ENCODE results near the gene CHAF1B.
"Not testable (repeated sequence)": the region's sequence is repeated elsewhere in the genome, so short reads cannot be mapped to it uniquely, and the experiment has no call there.

The CHAF1B gene

DNA sequence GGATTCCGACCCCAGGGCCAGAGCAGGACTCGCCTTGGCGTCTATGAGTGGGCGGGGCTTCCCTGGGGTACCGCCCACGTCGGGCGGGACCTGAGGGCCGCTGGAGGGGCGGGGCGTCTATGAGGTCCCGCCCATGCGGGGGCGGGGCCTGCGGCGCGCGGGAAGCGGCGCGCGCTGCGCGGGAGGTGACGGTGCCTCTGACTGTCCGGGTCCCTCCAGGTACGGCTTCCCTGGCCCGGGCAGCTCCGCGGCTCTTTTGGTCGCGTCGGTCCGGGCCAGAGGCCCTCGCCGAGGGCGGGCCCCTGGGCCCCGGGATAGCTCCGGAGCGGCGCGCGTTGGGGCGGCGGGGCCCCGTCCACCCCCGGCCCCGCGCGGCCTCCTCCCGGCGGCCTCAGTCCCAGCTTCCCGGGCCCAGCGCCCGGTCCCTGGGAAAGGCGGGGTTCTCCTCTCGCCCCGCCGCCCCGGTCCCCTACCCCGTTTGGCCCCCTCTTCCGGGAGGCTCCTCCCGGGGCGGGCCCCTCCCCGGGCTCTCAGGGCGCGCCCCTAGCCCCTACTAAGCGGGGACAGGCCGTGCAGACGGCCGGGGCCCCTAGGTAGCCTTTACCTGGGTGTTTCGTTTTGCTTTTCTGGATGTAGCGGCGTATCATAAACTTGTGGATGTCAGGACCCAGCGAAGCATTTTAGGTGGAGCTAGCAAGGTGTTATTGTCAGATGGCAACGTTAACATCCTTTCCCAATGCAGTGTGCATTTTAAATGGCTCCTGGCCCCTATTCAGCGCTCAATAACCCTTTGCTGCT lies at the start of gene CHAF1B:
CHAF1B (plus strand) TSS at position 160 of the 798 bp plus-strand sequence. CDS start 745 bp downstream, outside the sequence.
- DNase-seq: peak; percentile 63

- no peak for DNase-seq
These were observed 48.1 kb upstream of the CHAF1B start for GRCh38 chr21:36337099-36337509.

- DNase-seq: no peak
These were observed 46.2 kb upstream of the CHAF1B start for GRCh38 chr21:36338975-36339374.

- not testable (repeated sequence) for DNase-seq
These were observed 42.6 kb upstream of the CHAF1B start for GRCh38 chr21:36342581-36342980.

DNA sequence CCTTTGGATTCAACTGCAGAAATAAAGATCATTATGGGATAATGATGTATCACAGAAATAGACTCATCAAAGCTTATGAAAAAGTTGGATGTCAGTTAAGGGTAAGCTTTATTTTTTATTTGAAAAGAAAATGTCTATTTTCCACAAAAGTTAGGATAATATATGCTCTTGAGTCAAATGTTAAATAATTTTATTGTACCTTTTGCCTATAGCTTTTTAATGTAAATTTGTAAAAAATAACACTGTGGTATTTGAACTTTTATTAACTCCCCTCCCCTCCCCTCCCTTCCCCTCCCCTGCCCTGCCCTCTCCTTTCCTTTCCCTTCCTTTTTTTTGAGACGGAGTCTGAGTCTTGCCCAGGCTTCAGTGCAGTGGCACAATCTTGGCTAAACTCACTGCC lies 40.3 kb upstream of the CHAF1B start:
- no peak for DNase-seq

GRCh38 chr21:36347278-36347961 lies 37.8 kb upstream of the CHAF1B start:
- no peak for DNase-seq

- DNase-seq: no peak
These were observed 37.2 kb upstream of the CHAF1B start for GRCh38 chr21:36347962-36348328.

GRCh38 chr21:36349315-36349714 lies 35.9 kb upstream of the CHAF1B start:
- no peak for DNase-seq

GRCh38 chr21:36350282-36350910 lies 34.8 kb upstream of the CHAF1B start:
- DNase-seq: no peak

DNA sequence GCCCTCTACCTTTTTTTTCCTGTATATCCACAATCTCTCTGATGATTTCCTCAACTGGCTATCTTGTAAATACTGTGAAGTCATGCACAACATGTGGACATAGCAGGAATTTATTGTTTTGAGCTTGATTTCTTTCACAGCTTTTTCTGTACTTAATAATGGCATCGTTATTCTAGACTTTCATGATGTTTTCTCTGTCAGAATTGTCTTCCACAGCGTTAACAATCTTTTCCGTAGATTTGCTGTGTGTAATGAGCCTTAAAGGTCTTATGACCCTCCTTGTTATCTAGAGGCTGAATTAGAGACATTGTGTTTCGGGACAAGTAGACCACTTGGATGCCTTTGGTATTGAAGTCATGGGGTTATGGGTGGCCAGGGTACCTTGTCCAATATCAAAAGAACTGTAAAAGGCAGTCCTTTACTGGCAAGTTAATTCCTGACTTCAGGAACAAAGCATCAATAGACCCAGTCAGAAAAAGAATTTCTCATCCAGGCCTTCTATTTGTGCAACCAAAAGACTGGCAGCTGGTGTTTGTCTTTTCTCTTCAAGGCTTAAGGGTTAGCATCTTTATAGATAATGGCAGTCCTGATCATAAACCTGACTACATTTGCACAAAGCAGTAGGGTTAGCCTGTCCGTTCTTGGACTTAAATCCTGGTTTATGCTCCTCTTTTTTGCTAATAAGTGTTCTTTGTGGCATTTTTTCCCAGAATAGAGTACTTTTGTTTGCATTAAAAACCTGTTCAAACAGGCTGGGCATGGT lies 30.1 kb upstream of the CHAF1B start:
- DNase-seq: no peak

- DNase-seq: no peak
These were observed 29.3 kb upstream of the CHAF1B start for GRCh38 chr21:36355868-36356267.

DNA sequence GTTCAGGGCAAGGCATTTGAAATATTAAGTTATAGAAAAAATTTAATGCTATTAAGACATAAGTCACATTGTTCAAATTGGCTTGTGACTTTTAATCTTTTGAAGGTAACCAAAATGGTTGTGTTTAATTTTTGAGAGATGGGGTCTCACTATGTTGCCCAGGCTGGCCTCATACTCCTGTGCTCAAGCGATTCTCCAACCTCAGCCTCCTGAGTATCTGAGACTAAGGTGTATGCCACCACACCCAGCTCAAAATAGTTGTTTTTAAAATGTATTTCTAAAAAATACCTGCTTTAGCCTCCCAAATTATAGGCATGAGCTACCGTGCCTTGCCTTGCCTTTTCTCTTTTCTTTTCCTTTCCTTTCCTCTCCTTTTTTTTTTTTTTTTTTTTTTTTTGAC lies 26.0 kb upstream of the CHAF1B start:
- no peak for DNase-seq

GRCh38 chr21:36369064-36369685 lies 16.0 kb upstream of the CHAF1B start:
- no peak for DNase-seq

DNA sequence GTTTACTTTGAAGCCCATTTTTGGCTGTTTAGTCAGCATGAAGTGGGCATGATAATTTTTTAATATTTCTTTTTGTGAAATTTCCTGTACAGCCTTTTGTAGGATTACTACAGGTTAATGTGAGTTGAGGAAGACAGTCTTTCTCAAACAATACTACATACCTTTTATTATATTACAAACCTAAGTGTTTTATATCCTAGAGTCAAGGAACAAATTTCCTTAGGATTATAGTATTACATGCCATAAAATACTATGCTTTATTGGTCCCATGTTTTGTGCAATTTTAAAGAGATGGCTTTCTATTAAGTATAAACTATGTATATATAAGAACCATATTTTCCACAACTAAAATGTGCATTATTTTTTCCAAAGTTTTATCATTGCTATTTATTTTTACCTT lies 9.2 kb upstream of the CHAF1B start:
- no peak for DNase-seq

DNA sequence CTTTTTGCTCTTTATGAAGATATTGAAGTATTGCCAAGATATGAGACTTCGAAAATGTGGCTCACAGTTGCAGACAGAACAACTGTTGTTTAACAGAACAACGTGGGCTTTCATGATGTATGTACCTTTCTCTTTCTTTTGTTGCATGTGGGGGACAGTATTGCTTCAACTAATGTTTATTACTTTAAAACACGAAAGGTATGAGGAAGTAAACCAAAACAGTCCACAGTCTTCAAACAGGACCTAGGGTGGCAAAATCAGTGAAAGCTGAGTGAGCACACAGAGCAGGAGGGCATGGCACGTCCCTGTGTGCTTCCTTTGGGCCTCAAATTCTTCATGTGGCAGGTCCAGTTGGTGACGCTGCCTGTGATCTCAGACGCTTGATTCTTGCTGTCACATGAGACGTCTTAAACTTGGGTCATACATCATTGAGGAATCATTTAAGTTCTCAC lies 7.8 kb upstream of the CHAF1B start:
- DNase-seq: no peak

GRCh38 chr21:36379251-36379650 lies 5.9 kb upstream of the CHAF1B start:
- no peak for DNase-seq

DNA sequence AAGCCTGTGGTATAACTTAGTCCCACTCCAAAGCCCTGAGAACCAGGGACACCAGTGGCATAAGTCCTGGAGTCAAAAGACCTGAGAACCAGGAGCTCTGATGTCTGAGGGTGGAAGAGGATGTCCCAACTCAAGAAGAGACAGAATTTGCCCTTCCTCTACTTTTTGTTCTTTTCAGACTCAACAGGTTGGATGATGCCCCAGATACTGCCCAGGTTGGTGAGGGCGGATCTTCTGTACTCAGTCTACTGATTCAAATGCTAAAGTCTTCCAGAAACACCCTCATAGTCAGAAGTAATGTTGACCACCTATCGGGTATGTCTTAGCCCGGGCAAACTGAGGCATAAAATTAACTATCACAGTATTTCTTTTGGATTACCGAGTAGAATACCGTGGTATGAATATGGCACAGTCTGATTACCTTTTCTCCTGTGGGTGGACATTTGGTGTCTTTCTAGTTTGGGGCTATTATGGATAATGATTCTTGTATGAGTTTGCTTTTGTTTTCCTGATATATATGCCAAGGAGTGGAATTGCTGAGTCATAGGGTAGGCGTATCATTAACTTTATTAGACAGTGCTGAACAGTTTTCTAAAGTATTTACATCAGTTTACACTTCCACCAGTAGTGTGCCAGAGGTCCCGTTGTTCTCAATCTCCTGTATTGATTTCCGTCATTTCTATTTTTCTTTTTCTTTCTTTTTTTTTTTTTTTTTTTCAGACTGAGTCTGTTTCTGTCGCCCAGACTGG lies 3.2 kb upstream of the CHAF1B start:
- DNase-seq: no peak

DNA sequence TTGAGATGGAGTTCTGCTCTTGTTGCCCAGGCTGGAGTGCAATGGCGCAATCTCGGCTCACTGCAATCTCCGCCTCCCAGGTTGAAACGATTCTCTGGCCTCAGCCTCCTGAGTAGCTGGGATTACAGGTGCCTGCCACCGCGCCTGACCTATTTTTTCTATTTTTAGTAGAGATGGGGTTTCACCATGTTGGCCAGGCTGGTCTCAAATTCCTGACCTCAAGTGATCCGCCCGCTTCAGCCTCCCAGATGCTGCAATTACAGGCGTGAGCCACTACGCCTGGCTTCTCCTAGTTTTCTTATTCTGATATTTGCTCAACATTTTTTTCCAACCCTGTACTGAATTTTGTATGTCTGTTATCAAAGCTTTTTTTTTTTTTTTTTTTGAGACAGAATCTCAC lies 2.5 kb upstream of the CHAF1B start:
- not testable (repeated sequence) for DNase-seq

DNA sequence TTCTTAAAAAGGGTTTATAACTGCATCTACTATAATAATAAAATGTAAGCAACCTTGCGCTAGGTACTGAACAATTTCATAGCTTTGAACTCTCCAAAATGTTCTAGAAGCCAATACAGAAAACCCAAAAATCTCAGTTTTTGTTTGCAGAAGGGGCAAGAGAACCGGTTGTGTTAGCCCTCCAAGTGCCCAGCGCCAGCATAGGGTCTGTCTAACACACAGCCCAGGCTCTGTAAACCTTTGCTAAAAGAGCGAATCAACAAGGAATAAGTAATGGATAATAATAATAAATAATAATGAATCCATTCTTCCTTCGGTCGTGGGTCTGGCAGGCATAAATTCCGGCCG lies 333 bp upstream of the CHAF1B start:
- DNase-seq: no peak

GRCh38 chr21:36386031-36386642 lies 945 bp downstream of the CHAF1B start:
- no peak for DNase-seq

- DNase-seq: no peak
These were observed 2.9 kb downstream of the CHAF1B start for GRCh38 chr21:36388096-36388495.

DNA sequence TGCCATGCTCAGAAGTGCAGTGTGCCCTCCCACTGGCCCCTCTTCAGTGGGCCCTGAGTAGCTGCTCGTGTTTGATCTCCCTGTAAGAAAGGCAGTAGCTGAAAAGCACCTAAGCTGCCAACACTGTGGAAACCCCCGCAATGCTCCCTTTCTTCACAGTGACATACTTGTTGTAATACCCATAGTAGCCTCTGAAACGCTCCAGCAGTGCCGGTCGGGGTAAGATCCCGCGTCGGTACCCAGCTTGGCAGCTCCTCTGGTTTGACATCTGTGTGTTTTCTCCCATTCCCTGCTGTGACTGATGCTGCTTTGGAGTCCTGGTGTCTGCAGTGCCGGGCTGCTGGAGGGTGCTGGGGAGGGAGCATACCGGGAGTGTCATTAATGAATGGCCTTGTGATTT lies 3.6 kb downstream of the CHAF1B start:
- no peak for DNase-seq

Data from NK-92 treated with Interleukin-12 subunit alpha and Interleukin-12 subunit beta, amount 100 ng/mL, for 24 hours (cell line).